ENCODE results near the gene KYNU. TPM values are rescaled to one million over a fixed set of nuclear protein-coding genes. Genes with fewer than 3 reads are reported as not detected.

The KYNU gene
- total RNA-seq = 2.3 TPM

DNA sequence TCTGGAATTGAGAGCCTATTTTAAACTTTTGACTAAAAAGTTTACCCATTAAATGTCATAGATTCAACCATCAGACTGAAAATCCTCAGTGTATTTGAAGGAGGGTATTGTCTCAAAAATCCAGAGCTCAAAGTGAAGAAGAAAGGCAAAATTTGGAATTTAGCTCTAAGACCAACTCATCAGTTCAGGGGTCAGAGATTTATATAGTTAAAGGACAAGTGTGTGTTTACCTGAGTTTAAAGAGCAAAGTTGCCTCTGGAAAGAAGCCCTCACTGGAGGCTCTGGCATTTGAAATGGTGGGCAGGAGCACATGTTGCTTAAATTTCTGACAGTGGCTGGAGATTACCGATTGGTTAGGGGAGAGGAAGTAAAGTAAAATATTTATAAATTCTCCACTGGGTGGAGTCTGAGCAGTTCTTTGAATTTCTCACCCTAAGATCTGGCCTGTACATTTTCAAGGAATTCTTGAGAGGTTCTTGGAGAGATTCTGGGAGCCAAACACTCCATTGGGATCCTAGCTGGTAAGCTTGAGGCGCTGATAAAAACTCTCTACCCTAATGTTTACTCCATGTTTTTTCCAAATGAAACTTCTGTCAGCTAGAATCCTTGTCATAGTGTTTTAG is at the start of gene KYNU:
Gene KYNU (plus strand): TSS at position 449 of the 623 bp plus-strand sequence. CDS start 7,704 bp downstream, outside the sequence.
- no peaks in the 10 kb centered on the region for H3K27me3 ChIP-seq
- no peaks in the 10 kb centered on the region for H3K4me1 ChIP-seq
- H3K4me3 ChIP-seq = no peak within 1 kb of the TSS
- no peak for DNase-seq (ENCODE audit: low spot score in 2 of 2)
- no peak within 1 kb of the TSS for H3K27ac ChIP-seq
- H3K9me3 ChIP-seq = no peaks in the 10 kb centered on the region
- H3K36me3 ChIP-seq = no peaks in the 10 kb centered on the region
- intact Hi-C loops (cut with DNase I) = no loop called here
- no peak for TF ChIP-seq CTCF (IDR thresholded peaks at IDR 0.05)

GRCh38 chr2:142834021-142834420 is 43.4 kb upstream of the KYNU start:
- no peaks in the 10 kb centered on the region for H3K4me1 ChIP-seq
- TF ChIP-seq CTCF (IDR thresholded peaks at IDR 0.05) = no peak
- no peaks in the 10 kb centered on the region for H3K27me3 ChIP-seq
- intact Hi-C loops (cut with DNase I) = no loop called here
- H3K36me3 ChIP-seq = no peaks in the 10 kb centered on the region
- DNase-seq (ENCODE audit: low spot score in 2 of 2) = no peak
- no peak overlapping the region for H3K4me3 ChIP-seq
- no peaks in the 10 kb centered on the region for H3K9me3 ChIP-seq
- H3K27ac ChIP-seq = no peak overlapping the region

DNA sequence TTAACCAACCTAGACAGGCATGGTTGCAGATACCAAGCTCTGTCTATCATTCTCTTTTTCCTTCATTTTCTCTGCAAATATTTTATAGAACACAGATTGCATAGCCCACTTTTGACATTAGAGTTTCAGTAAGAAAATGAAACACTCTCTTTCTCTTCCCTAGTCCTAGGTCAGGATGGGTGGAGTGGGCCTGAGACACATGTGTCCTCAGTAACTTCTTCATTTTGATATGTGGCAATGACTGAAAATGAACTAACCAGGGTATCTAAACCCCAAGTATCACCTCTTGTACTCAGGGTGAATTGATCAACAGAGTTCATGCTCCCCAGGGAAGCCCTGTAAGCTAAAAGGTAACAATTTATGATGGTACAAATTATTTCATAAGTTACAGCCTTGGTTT is 37.0 kb upstream of the KYNU start:
- no peak for DNase-seq (ENCODE audit: low spot score in 2 of 2)
- Histone ChIP-seq H3K4me1 (no peaks in the 10 kb centered on the region), H3K9me3 (no peaks in the 10 kb centered on the region), H3K36me3 (no peaks in the 10 kb centered on the region), H3K4me3 (no peak overlapping the region), H3K27ac (no peak overlapping the region), H3K27me3 (no peaks in the 10 kb centered on the region)
- TF ChIP-seq CTCF (IDR thresholded peaks at IDR 0.05) = no peak
- intact Hi-C loops (cut with DNase I) = no loop called here

DNA sequence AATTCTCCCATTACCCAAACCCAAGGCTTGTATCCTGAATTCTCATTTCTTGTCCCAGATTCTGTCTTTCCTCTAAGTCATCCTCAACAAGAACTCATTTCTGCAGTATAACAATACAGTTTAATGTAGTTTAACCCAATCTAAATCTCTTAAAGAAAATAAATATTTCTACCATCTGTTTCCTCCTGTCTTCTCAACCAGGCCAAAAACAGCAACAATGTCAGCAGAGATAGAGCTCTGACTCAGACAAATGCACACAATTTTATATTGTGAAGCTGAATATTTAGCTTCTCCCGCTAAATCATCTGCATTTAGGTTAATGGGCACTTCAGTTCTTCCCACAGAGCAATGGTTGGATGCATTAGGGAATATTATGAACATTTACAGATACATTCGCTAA is 35.7 kb upstream of the KYNU start:
- no peak for TF ChIP-seq CTCF (IDR thresholded peaks at IDR 0.05)
- Histone ChIP-seq H3K9me3 (no peaks in the 10 kb centered on the region), H3K27me3 (no peaks in the 10 kb centered on the region), H3K27ac (no peak overlapping the region), H3K4me3 (no peak overlapping the region), H3K4me1 (no peaks in the 10 kb centered on the region), H3K36me3 (no peaks in the 10 kb centered on the region)
- DNase-seq (ENCODE audit: low spot score in 2 of 2) = no peak
- intact Hi-C loops (cut with DNase I) = no loop called here

DNA sequence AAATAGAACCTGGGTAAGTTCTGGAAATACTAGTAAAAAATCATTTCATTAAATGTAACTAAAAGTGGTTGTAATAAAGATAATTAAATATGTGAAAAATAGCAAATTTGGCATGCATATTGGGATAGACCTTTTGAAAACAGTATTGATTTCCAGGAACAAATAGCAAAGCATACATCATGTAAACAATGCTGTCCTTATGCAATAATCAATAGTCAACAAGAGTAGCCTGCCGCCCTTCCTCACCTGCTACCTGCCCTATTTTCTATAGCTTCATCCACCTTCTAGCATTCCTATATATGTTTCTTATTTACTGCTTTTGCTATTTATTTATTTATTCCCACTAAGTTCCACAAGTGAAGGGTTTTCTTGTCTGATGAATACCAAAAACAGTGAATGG is 35.1 kb upstream of the KYNU start:
- Histone ChIP-seq H3K9me3 (no peaks in the 10 kb centered on the region), H3K4me1 (no peaks in the 10 kb centered on the region), H3K4me3 (no peak overlapping the region), H3K27ac (no peak overlapping the region), H3K36me3 (no peaks in the 10 kb centered on the region), H3K27me3 (no peaks in the 10 kb centered on the region)
- no peak for DNase-seq (ENCODE audit: low spot score in 2 of 2)
- no peak for TF ChIP-seq CTCF (IDR thresholded peaks at IDR 0.05)
- intact Hi-C loops (cut with DNase I) = no loop called here

DNA sequence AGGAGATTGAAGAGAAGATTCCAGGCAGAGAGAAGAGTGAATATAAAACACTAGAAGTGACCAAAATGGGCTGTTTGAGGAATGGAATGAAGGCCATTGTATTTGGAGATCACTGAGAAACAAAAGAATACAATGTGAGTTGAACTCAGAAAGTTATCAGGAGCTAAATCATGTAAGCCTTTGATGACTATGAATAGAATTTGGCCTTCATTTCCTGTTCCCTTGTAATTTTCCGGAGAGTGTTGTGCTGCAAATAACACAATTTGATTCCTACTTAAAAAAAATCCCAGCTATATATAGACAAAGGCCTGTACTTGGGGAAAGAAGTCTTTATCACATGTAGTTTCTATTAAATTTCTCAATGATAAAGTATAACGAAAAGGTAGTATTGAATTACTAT is 33.7 kb upstream of the KYNU start:
- Histone ChIP-seq H3K4me1 (no peaks in the 10 kb centered on the region), H3K9me3 (no peaks in the 10 kb centered on the region), H3K4me3 (no peak overlapping the region), H3K27me3 (no peaks in the 10 kb centered on the region), H3K27ac (no peak overlapping the region), H3K36me3 (no peaks in the 10 kb centered on the region)
- intact Hi-C loops (cut with DNase I) = no loop called here
- DNase-seq (ENCODE audit: low spot score in 2 of 2) = no peak
- no peak for TF ChIP-seq CTCF (IDR thresholded peaks at IDR 0.05)
